A673 (cell line): Measurements from ENCODE around the gene CPA1.

ENCODE experiments used
- EZH2 ChIP-seq: fragments of 200-600 bp; sonication (generic); IDR thresholded peaks from 2 replicates; pipeline ENCODE4 v1.6.1; 2017; ENCODE audit warnings: borderline replicate concordance, low read depth, mild to moderate bottlenecking, mixed read lengths, antibody characterized with exemption, low read length; ENCODE audit not compliant: poor library complexity, severe bottlenecking
- TF ChIP-seq, protein P1 (sequence below): fragments of 300-800, 200-600 bp; sonication (generic); conservative IDR thresholded peaks from 2 replicates; pipeline ENCODE4 v1.5.1; 2017; ENCODE audit warnings: low read depth, mild to moderate bottlenecking, antibody characterized with exemption, low read length, moderate library complexity, mixed read lengths

DNA sequence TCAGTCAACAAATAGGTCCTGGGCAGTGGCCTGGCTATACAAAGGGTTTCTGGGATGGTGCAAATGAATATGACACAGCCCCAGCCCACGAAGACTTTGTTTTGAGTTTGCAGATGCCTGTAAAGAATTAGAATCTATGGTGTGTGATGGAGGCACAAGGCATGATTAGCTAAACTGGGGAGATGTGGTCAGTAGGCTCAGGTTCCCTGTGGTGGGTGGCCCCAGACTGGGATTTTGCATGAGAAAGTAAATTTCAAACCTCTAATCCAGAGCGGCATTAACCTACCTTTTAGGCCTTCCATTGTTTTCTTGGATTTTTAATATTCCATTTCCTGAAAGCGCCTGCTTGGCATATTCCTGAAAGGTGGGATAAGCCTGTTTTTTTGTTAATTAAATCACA is 42.1 kb upstream of the CPA1 start:
- TF ChIP-seq, protein P1, sequence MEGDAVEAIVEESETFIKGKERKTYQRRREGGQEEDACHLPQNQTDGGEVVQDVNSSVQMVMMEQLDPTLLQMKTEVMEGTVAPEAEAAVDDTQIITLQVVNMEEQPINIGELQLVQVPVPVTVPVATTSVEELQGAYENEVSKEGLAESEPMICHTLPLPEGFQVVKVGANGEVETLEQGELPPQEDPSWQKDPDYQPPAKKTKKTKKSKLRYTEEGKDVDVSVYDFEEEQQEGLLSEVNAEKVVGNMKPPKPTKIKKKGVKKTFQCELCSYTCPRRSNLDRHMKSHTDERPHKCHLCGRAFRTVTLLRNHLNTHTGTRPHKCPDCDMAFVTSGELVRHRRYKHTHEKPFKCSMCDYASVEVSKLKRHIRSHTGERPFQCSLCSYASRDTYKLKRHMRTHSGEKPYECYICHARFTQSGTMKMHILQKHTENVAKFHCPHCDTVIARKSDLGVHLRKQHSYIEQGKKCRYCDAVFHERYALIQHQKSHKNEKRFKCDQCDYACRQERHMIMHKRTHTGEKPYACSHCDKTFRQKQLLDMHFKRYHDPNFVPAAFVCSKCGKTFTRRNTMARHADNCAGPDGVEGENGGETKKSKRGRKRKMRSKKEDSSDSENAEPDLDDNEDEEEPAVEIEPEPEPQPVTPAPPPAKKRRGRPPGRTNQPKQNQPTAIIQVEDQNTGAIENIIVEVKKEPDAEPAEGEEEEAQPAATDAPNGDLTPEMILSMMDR: no peak
- no peak for TF ChIP-seq EZH2
